Measurements from ENCODE around the gene RASAL1.

Gene RASAL1

GRCh38 chr12:113136128-113136989 is 798 bp upstream of the RASAL1 start:
- Histone ChIP-seq H3K36me3 (ENCODE audit: insufficient read depth, low read length) (no peaks in the 10 kb centered on the region), H3K4me3 (ENCODE audit: low read length) (no peak overlapping the region), H3K4me2 (ENCODE audit: low read length) (no peak overlapping the region), H3K4me1 (ENCODE audit: control insufficient read depth, insufficient read depth, low read length) (no peaks in the 10 kb centered on the region), H3K9me3 (replicated peaks; ENCODE audit: low read length) (no peaks in the 10 kb centered on the region), H3K27me3 (ENCODE audit: control insufficient read depth, insufficient read depth, low read length) (peaks cover 19% of the 10 kb centered on the region), H3K9ac (ENCODE audit: low read depth, low read length) (no peak overlapping the region)

DNA sequence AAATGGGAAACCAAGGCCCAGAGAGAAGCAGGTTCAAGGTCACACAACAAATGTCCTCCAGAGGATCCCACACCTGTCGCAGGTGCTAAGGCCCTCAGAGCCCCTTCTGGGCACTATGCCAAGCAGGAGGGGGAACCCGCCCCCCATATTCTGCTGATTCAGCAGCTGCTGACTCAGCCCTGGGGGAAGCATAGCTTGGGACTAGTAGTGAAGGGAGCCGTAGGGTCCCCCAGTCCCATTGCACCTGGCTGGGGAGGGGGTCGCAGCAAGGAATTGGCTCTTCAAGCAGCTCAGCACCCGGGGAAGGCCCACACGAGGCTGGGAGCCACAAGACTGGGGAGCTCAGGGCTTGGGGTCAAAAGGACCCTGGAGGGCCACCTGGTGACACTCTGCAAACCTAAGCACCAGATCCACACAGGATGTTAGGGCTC is 1.0 kb downstream of the RASAL1 start:
- Histone ChIP-seq H3K4me1 (ENCODE audit: control insufficient read depth, insufficient read depth, low read length) (peaks cover 3% of the 10 kb centered on the region), H3K36me3 (ENCODE audit: insufficient read depth, low read length) (no peaks in the 10 kb centered on the region), H3K9me3 (replicated peaks; ENCODE audit: low read length) (no peaks in the 10 kb centered on the region), H3K9ac (ENCODE audit: low read depth, low read length) (no peak overlapping the region), H3K4me2 (ENCODE audit: low read length) (no peak overlapping the region), H3K4me3 (ENCODE audit: low read length) (no peak overlapping the region), H3K27me3 (ENCODE audit: control insufficient read depth, insufficient read depth, low read length) (peaks cover 24% of the 10 kb centered on the region)

GRCh38 chr12:113134071-113134470 is 1.5 kb downstream of the RASAL1 start:
- no peaks in the 10 kb centered on the region for H3K9me3 ChIP-seq (replicated peaks; ENCODE audit: low read length)
- H3K4me3 ChIP-seq (ENCODE audit: low read length): no peak overlapping the region
- H3K27me3 ChIP-seq (ENCODE audit: control insufficient read depth, insufficient read depth, low read length): peaks cover 24% of the 10 kb centered on the region
- H3K36me3 ChIP-seq (ENCODE audit: insufficient read depth, low read length): no peaks in the 10 kb centered on the region
- H3K9ac ChIP-seq (ENCODE audit: low read depth, low read length): no peak overlapping the region
- peaks cover 3% of the 10 kb centered on the region for H3K4me1 ChIP-seq (ENCODE audit: control insufficient read depth, insufficient read depth, low read length)
- H3K4me2 ChIP-seq (ENCODE audit: low read length): no peak overlapping the region

DNA sequence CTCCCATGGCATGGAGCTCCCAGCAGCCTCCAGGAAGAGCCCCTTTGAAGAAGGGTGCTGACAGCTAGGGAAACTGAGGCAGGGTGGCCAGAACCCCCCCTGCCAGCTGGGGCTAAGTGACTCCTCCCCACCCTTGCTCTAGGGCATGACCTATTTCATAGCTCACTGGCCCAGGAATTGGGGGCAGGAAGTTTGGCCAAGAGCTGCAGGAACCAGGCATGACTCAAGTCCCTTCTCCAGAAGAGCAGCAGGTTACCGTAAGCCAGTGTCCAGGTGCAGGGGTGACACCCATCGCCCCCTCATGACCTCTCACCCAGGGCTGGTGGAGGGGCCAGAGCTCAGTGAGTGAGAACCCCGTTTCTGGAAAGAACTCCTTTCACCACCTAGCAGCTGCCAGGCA is 1.9 kb downstream of the RASAL1 start:
- Histone ChIP-seq H3K27me3 (ENCODE audit: control insufficient read depth, insufficient read depth, low read length) (peaks cover 26% of the 10 kb centered on the region), H3K9ac (ENCODE audit: low read depth, low read length) (no peak overlapping the region), H3K9me3 (replicated peaks; ENCODE audit: low read length) (no peaks in the 10 kb centered on the region), H3K4me2 (ENCODE audit: low read length) (no peak overlapping the region), H3K4me3 (ENCODE audit: low read length) (no peak overlapping the region), H3K4me1 (ENCODE audit: control insufficient read depth, insufficient read depth, low read length) (peaks cover 3% of the 10 kb centered on the region), H3K36me3 (ENCODE audit: insufficient read depth, low read length) (no peaks in the 10 kb centered on the region)

GRCh38 chr12:113133036-113133435 is 2.5 kb downstream of the RASAL1 start:
- H3K27me3 ChIP-seq (ENCODE audit: control insufficient read depth, insufficient read depth, low read length): peaks cover 31% of the 10 kb centered on the region
- H3K4me1 ChIP-seq (ENCODE audit: control insufficient read depth, insufficient read depth, low read length): peaks cover 3% of the 10 kb centered on the region
- H3K4me3 ChIP-seq (ENCODE audit: low read length): no peak overlapping the region
- no peaks in the 10 kb centered on the region for H3K9me3 ChIP-seq (replicated peaks; ENCODE audit: low read length)
- H3K4me2 ChIP-seq (ENCODE audit: low read length): no peak overlapping the region
- no peaks in the 10 kb centered on the region for H3K36me3 ChIP-seq (ENCODE audit: insufficient read depth, low read length)
- no peak overlapping the region for H3K9ac ChIP-seq (ENCODE audit: low read depth, low read length)

DNA sequence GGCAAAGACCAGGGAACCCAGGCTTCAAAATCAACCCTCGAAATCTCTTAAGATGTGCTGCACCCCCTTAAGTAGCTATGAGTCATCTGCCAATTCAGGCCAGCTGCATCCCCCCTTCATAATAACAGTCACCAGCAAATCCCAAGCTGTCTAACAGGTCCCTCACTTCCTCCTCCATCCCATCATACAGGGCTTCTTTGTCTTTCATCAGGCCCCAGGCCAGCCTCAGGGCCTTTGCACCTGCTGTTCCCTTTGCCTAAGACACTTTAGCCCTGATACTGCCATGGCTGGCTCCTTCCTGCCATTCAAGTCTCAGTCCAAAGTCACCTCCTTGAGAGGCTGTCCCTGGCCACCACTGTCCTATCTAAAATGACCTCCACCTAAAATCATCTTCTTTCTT is 4.0 kb downstream of the RASAL1 start:
- Histone ChIP-seq H3K36me3 (ENCODE audit: insufficient read depth, low read length) (no peaks in the 10 kb centered on the region), H3K9me3 (replicated peaks; ENCODE audit: low read length) (no peaks in the 10 kb centered on the region), H3K9ac (ENCODE audit: low read depth, low read length) (no peak overlapping the region), H3K4me3 (ENCODE audit: low read length) (no peak overlapping the region), H3K27me3 (ENCODE audit: control insufficient read depth, insufficient read depth, low read length) (peaks cover 31% of the 10 kb centered on the region), H3K4me1 (ENCODE audit: control insufficient read depth, insufficient read depth, low read length) (peaks cover 3% of the 10 kb centered on the region), H3K4me2 (ENCODE audit: low read length) (no peak overlapping the region)

GRCh38 chr12:113130457-113131135 is 5.0 kb downstream of the RASAL1 start:
- Histone ChIP-seq H3K27me3 (ENCODE audit: control insufficient read depth, insufficient read depth, low read length) (peaks cover 24% of the 10 kb centered on the region), H3K9ac (ENCODE audit: low read depth, low read length) (no peak overlapping the region), H3K4me2 (ENCODE audit: low read length) (no peak overlapping the region), H3K4me3 (ENCODE audit: low read length) (no peak overlapping the region), H3K4me1 (ENCODE audit: control insufficient read depth, insufficient read depth, low read length) (peaks cover 3% of the 10 kb centered on the region), H3K9me3 (replicated peaks; ENCODE audit: low read length) (no peaks in the 10 kb centered on the region), H3K36me3 (ENCODE audit: insufficient read depth, low read length) (no peaks in the 10 kb centered on the region)

DNA sequence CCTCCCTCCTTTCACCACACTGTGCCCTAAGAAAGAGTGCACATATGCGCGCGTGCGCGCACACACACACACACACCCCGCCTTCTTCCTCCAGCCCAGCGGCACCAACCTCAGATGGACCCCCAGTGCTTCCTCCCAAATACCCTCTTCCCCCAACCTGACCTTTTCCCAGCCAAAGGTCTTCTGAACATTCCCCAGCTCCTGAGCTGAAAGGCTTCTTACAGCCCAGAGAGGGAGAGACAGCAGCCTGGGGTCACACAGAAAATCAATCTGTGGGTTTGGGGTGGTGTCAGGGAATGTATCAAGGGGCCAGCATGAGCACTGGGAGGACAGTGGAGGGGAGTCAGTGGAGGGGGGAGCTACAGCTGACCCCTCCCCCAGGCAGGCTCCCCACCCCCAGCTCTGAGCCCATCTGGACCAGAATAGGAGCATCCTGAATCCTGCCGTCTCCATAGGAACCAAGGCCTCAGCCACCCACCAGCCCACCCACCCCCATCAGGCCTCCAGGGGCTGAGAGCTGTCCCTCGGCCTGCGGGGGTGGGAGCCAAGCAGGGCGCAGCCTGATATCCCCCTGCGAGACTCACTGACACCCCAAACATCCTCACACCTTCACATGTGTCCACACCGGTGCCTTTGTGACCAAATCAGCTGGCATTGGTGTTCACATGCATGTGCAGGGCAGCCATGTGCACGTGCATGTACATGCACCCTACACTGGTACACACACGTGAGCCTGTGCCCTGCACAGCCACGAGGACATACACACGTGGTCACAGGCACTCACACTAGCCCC is 5.7 kb downstream of the RASAL1 start:
- Histone ChIP-seq H3K27me3 (ENCODE audit: control insufficient read depth, insufficient read depth, low read length) (peaks cover 18% of the 10 kb centered on the region), H3K9ac (ENCODE audit: low read depth, low read length) (no peak overlapping the region), H3K36me3 (ENCODE audit: insufficient read depth, low read length) (no peaks in the 10 kb centered on the region), H3K4me3 (ENCODE audit: low read length) (no peak overlapping the region), H3K4me1 (ENCODE audit: control insufficient read depth, insufficient read depth, low read length) (peaks cover 3% of the 10 kb centered on the region), H3K4me2 (ENCODE audit: low read length) (no peak overlapping the region), H3K9me3 (replicated peaks; ENCODE audit: low read length) (no peaks in the 10 kb centered on the region)

GRCh38 chr12:113128802-113129663 is 6.5 kb downstream of the RASAL1 start:
- no peaks in the 10 kb centered on the region for H3K36me3 ChIP-seq (ENCODE audit: insufficient read depth, low read length)
- no peak overlapping the region for H3K4me3 ChIP-seq (ENCODE audit: low read length)
- H3K4me1 ChIP-seq (ENCODE audit: control insufficient read depth, insufficient read depth, low read length): peaks cover 3% of the 10 kb centered on the region
- no peak overlapping the region for H3K9ac ChIP-seq (ENCODE audit: low read depth, low read length)
- H3K4me2 ChIP-seq (ENCODE audit: low read length): no peak overlapping the region
- no peaks in the 10 kb centered on the region for H3K9me3 ChIP-seq (replicated peaks; ENCODE audit: low read length)
- peaks cover 18% of the 10 kb centered on the region for H3K27me3 ChIP-seq (ENCODE audit: control insufficient read depth, insufficient read depth, low read length)

DNA sequence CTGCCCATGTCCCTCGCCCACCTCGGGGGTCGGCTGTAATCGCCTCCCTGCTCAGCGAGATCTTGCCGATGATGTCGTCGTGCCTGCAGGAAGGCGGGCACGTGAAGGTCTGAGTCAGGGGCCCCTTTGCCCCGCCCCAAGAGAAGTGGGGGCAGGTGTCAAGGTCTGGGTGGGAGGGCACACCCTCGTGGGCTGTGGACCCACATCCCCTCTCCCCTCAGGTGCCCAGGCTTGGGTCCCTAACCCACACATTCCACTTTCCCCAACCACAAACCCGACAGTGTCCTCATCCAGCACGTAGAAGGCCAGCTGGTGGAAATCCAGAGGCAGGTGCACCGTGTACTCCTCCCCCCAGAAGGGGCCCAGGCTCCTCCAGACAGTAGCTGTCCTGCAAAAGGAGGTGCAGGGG is 7.8 kb downstream of the RASAL1 start:
- H3K27me3 ChIP-seq (ENCODE audit: control insufficient read depth, insufficient read depth, low read length): peaks cover 18% of the 10 kb centered on the region
- no peaks in the 10 kb centered on the region for H3K36me3 ChIP-seq (ENCODE audit: insufficient read depth, low read length)
- H3K4me3 ChIP-seq (ENCODE audit: low read length): no peak overlapping the region
- H3K9me3 ChIP-seq (replicated peaks; ENCODE audit: low read length): no peaks in the 10 kb centered on the region
- H3K4me1 ChIP-seq (ENCODE audit: control insufficient read depth, insufficient read depth, low read length): peaks cover 3% of the 10 kb centered on the region
- no peak overlapping the region for H3K9ac ChIP-seq (ENCODE audit: low read depth, low read length)
- H3K4me2 ChIP-seq (ENCODE audit: low read length): no peak overlapping the region
